WI38 (cell line): Measurements from ENCODE around the gene GFOD1.

ENCODE experiments used
- H3K4me3 ChIP-seq: 2 replicates; pipeline ENCODE4 v1.5.1; 2011; ENCODE audit warnings: low read depth, mild to moderate bottlenecking, control low read depth, low read length
- TF ChIP-seq, protein P1 (sequence below): IDR thresholded peaks from 2 replicates; pipeline ENCODE4 v1.5.1; 2012; ENCODE audit warnings: low read depth, mild to moderate bottlenecking, control low read depth, low read length

GFOD1 gene

DNA sequence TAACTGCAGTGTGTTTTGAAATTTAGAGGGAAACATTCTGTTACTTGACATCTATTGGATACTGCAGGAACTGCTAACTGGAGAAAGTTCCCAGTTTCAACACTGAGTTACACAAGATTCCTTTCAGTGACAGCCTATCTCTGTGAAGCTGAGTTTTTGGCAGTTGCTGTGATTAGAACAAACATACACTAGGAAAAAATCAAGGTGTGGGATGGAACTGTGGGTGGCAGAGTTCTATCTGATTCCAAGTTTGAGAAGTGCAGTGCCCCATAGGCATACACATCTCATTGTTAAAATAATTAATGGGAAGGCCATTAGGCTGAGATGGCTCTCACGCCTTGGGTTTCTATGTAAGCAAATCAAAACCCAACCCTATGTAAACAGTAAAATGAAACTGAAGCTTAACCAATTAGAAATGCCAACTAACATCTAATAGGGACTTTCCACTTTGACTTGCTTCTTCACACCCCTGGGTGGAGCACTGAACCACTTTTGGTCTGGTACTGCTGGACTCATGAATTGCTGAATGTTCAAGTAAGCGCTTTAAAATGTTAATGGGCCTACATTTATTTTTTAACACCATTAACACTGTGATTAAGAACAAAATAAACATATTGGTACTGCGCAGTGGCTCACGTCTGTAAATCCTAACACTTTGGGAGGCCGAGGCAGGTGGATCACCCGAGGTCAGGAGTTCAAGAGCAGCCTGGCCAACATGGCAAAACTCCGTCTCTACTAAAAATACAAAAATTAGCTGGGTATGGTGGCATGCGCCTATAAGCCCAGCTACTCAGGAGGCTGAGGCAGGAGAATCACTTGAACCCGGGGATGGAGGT, 103.9 kb downstream of the GFOD1 start:
- TF ChIP-seq, protein P1, sequence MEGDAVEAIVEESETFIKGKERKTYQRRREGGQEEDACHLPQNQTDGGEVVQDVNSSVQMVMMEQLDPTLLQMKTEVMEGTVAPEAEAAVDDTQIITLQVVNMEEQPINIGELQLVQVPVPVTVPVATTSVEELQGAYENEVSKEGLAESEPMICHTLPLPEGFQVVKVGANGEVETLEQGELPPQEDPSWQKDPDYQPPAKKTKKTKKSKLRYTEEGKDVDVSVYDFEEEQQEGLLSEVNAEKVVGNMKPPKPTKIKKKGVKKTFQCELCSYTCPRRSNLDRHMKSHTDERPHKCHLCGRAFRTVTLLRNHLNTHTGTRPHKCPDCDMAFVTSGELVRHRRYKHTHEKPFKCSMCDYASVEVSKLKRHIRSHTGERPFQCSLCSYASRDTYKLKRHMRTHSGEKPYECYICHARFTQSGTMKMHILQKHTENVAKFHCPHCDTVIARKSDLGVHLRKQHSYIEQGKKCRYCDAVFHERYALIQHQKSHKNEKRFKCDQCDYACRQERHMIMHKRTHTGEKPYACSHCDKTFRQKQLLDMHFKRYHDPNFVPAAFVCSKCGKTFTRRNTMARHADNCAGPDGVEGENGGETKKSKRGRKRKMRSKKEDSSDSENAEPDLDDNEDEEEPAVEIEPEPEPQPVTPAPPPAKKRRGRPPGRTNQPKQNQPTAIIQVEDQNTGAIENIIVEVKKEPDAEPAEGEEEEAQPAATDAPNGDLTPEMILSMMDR, result peak; percentile 14; the same call in 1 of the 2 replicates
- no peak overlapping the region for H3K4me3 ChIP-seq

DNA sequence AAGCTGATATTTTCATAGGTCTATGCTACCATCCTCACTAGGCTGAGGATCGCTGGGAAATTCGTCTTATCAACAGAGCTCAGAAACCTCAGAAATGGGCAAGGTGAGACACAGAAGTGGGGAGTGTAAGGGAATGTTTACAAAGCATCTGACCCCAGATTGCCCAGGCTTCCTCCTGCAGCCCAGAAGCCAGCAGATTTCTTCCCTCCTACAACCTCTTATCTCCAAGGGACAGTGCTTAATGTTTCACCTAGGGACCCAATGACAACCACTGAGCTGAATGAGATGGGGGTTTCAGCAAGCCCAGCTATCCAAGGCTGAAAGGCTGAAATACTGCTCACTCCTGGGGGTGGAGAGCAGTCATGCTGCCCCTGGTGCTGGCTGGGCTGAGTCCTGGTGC, 106.6 kb downstream of the GFOD1 start:
- TF ChIP-seq, protein P1, result no peak
- no peak overlapping the region for H3K4me3 ChIP-seq

DNA sequence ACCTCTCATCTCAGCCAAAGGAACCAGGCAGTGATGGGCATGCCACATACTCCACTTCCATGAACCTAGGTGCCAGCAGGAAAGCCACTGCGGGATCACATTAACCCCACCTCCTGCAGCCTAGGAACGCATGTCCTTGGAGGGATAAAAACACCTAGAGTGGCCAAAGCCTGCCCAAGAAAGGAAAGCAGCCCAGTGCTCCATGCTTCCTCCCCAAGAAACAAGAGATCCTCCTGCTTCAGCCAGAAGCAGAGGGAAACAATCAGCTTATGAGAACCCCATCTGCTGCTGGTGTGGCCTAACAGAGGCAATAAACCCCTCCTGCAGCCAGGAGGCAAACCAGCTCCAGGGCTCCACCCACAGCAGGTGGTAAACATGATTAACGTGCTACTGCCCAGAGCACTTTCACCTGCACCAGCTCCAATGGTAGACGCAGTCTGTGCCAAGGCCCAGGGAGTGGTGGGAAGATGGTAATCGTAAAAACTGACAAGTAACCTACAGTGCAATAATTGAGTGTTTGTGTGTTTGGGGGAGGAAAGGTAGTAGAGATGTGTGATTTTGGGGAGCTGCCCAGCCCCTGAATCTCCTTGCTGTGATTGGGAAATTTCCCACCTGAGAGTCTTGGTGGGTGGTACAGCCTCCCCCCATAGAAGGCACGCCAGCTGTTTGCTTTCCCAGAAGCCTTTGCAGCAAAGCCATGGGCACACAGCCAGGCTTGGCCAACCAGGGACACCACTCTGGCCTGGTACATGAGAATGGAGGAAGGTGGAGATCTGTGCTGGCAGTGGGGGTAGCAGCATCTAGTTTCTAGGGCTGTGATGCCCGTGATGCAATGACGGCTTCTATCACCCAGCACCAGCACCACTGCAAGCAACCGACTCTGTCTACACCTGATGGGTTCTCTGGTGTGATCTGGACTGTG, 108.5 kb downstream of the GFOD1 start:
- H3K4me3 ChIP-seq, result no peak overlapping the region
- TF ChIP-seq, protein P1, result no peak

DNA sequence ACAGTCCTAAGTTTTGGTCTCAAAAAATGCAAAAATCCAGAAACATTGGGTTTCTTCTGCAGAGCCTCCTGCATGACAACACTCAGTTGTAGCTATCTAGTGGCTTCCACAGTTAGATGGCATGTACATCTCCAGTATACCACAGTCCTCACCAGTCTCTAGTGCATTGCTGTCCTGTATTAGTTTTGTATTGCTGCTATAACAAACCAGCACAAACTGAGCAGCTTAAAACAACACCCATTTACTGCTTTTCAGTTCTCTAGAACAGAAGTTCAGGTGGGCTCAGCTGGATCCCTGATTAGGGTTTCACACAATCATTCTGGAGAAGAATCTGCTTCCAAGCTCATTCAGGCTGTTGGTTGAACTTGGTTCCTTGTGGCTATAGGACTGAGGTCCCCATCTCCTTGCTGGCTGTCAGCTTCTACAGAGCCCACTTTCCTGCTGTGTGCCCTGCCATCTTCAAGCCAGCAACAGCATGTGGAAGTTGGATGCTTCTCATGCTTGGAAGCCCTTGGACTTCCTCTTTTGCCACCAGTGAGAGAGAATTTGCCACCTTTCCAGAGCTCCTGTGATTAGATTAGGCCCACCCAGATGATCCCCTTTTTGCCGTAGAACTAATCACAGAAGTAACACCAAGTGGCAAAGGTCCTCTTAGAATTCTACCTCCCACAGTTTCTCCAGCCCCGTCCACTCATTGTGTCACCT, 110.2 kb downstream of the GFOD1 start:
- TF ChIP-seq, protein P1, result no peak
- H3K4me3 ChIP-seq, result no peak overlapping the region

DNA sequence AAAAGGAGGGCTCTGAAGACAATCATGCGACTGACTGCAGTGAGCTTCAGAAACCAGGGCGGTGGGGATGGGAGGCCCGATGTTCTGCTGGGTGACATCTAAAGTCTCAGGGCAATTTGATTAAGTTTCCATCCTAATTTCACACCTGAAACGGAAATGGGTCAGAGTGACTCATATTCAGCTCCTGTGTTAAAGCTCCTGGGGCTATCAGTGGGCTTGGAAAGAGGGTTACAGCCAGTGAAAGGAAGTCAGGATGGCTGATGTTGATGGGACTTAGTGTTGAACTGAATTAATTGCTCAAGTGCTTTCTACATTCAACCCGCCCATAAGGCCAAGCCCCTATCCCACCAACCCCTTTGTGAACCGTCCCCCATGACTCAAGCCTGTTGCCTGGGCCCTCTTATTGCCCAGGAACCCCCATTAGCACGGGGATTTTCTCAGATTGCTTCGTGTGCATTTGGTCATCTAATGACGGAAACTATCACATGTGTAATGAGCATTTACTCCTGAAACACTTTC, 112.0 kb downstream of the GFOD1 start:
- H3K4me3 ChIP-seq, result no peak overlapping the region
- TF ChIP-seq, protein P1, result no peak

DNA sequence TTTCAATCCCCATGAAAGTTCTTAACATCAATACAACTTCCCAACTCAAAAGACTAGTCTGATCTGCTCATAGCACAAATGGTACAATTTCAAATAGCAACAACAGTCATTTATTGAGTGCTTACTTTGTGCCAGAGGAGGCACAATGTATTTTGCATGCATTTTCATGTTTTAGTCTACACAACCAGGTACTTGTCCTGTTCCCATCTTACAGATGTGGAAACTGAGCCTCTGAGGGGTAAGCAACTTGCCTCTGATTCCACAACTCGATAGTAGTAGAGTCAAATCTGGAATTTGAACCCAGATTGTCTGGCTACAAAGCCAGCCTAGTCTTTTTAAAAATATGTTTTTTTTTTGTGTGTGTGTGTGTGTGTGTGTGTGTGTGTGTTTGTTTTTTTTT, 113.5 kb downstream of the GFOD1 start:
- TF ChIP-seq, protein P1, result no peak
- no peak overlapping the region for H3K4me3 ChIP-seq
